HG03196 (cell line): ENCODE results near the gene RPS27.

ENCODE experiments used
- ATAC-seq: cut with Tn5 transposase; IDR thresholded peaks from one replicate; pipeline ENCODE4 v1.9.1; 2021; ENCODE audit not compliant: unreplicated experiment

Gene RPS27

DNA sequence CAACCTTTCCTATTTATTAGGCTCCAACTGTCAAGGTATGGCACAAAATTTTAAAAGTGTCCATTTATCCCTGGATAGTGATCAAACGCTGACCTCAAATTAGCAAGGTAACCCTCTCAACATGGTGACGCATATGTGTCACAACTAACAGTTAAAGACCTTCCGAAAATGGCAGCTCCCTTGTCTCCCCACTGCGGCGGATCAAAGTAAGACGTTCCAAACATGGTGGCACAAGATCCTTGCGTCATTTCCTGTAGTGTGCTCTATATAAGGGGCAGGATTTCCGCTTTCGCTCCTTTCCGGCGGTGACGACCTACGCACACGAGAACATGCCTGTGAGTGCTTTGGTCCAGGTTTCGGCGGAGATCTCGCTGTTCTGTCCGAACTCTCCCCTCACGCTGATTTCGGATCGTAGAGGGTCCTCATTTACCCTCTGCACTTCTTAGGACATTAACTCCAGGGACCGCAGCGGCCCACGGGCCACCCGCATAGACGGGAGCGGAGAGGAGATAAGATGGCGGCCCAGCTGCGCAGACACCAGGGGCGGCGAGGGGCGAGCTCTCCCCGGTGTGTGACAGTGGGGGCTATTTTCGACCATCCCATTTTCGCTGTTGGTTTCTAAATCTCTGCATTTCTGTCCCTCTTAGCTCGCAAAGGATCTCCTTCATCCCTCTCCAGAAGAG lies at the start of gene RPS27:
TSS of gene RPS27 (plus strand) at position 295 of the 683 bp plus-strand sequence. CDS start at position 330, 35 bp downstream.
- ATAC-seq: peak; percentile 76

DNA sequence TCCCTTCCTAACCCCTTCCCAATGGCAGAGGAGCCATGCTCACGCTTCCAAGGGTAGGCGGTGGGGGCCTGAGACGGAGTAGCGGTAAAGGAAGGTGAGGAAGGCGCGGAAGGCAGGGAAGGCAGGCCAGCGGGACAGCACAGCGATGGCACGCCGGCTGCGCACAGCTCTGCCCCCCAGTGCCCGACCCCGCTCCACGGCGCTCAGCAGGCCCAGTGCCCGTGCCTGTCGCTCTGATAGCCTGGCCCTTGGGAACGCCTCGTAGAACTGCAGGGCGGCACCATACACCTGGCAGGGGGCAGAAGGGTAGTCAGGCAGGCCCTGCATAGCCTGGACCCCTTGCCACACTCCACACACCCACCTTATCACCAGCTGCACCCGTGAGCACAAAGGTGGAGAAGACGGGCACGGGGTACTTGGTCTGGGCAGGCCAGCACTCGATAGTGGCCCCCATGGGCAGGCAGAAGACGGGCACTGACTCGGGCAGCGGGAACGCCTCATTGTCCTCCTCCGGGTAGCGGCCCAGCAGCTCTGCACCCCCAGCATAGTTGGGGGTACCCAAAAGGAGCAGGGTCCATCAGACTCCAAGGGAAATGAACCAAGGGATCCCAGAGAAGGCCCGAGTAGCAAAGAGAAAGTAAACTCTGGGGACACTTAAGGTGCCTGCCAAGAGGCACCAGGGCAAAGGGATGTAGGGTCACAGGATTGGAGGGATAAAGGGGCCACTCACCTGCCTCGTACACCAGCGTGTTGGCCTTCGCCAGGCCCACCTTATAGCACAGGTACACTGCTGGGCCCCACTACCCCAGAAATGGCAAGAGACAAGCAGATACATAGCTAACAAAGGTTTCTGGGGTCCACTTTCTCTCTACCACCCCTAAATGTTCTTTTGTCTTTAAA lies 48.5 kb upstream of the RPS27 start:
- no peak for ATAC-seq

DNA sequence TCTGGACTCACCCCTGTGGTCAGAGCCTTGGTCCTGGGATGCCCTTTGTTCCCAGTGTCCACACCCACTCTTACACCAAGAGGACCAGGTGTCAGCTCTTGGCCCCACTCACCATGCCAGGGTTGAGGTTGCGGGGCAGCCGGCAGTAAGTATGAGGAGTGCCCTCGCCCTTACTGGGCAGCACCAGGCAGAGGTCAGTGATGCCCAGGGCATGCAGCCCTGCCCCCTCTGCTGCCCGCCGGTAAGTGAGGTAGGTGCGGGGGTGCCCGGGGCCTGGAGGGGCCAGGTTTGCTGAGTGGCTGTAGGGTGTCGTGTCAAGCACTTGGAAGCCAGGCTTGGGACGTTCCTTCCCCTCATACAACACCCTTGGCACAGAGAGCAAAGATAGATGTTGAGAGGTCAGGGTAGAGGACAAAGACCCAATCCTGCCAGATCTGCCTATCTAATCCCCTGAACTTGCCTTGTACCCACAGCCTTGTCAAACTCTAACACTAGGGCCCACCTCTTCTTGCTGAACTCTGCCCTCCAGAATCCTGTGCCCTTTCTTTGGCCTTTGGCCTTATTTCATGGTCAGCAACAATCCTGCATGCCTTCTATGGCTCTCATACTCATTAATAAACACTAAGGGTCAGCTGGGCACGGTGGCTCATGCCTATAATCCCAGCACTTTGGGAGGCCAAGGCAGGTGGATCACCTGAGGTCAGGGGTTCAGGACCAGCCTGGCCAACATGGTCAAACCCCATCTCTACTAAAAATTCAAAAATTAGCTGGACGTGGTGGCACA lies 47.6 kb upstream of the RPS27 start:
- no peak for ATAC-seq

DNA sequence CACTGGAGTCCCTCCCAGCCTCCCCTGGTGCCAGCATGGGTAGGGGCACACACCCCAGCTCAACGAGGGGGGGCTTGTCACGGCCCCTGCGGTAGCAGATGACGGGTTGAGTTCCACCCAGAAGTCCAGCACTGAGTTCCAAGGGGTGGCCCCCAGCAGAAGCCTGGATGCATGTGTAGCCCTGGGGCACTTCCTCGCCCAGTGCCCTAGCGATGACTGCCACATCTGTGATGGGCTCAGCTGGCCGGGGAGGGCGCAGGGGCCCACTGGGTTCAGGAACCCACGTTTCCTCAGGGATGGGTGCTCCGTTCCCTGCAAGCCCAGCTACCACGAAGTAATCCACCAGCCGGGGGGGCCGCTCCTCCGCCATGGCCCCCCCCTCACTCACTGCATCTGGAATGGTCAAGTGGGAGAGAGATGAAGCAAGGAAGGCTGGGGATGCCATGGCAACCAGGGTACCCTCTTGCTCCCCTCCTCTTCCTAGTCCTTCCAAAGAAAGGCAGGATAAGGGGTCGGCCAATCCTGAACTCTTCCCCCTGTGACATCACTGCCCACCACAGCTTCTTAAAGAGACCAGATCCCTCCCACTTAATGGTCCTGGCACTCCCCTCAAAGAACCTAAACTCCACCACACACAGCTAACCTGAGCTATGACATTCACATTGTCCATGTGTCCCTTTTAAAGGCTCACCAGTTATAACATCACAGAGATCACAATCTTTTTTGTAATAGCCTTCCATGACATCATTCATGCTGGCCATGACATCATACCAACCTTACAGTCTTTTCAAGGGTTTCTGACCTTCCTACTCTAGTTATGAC lies 46.3 kb upstream of the RPS27 start:
- no peak for ATAC-seq

DNA sequence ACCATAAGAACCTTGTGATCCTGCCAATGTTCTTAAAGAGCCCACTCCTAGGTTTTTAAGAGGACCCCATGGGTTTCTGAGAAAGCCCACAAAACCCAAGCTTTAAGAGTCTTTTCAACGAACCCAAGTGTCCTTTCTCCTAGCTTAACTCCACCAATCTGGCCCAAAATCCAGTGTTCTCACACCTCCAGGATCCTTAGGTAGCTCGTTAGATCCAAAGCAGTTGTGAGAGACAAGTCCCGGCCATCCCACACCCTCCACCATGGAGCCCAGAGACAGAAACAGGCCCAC lies 45.8 kb upstream of the RPS27 start:
- ATAC-seq: no peak

DNA sequence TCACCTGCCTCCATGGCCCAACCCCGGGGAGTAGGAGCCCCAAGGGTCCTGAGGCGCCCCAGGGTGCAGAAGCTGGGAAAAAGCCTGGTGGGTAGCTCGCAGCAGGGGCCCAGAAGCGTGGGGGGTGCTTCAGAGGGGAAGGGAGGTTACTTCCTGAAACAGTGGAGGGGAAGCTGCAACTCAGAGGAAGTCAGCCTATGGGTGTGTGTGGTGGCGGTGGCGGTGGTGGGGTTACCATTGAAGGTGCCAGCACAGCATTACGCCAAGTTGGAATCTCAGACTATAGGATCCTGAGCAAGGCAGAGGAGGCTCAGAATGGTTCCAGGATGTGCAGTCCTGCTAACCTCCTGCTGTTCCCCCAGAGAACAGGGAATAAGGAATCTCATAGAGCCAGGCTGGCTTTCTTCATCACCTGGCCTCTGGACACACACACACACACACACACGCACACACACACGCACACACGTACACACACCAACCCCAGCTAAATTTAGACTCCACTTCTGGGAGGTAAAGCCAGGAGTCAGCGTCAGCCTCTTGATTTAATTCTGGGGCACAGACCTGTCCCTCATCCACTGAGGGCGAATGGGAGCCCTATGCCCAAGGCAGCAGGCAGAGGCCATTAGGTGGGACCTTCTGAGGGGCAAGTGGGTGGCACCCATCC lies 45.3 kb upstream of the RPS27 start:
- ATAC-seq: peak; percentile 21

DNA sequence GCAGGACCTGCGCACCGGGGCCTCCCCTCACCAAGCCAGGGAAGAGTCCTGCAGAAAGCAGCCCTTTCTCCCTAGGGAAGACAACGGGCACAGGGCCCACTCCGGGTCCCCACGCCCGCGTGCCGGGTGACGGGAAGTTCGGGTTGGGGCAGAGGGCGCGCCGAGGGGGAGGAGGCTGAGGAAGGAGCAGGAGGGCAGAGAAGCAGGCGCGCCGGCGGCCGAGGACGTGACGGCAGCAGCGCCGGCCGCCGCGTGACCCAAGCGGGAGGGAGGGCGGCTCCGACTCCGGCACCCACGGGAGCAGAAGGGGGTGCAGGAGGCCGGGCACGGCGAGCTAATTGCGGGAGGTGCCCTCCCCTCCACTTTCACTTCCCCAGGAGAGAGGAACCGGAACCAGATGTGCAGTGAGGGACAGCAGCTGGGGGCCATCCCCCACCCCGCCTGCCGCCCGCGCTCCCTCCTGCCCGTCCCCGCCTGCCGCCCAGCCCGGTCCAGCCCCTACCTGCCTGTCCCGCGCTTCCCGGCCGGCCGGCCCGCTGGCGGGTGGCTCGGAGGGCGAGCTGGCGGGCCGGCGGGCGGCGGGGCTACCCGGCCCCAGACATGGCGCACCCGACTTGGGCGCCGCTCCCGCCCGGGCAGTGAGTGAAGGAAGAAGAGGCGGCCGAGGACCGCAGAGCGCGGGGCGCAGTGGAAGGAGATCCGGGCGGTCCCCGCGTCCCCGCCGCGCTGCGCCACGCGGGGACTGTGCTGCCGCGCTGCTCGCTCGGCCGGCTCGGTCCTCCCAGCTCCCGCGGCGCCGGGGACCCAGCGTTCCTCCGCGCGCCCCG lies 44.6 kb upstream of the RPS27 start:
- peak; percentile 60 for ATAC-seq

DNA sequence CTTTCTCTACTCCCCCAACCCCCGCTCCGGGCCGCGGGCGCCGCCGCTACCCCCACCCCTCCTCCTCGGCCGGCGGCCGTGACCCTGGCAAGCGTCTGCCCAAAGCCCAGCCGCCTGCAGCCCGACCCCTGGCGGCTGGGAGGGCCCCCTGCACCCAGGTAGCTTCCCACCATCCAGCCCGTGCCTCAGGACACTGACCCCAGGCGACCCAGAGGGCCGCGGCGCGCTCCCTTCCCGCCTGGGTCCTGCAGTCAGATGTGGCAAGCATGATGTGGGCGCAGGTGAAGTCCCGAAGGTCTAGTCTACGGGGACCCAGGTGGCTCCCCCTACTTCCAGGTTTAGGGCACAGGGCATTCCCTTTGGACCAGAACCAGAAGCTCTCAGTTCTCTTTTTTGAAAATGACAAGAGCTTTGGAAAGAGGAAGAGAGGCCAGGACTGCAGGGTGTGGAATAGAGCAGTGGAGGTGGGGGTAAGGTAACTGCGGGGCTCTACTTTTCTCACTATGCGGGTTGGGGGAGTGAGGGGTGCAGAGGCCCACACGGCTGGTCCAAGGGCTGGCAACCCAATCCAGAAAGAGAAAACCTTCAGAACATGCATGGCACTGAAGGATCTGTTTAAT lies 43.8 kb upstream of the RPS27 start, which contains the start of gene DENND4B:
TSS of gene DENND4B (minus strand) at position 97 of the 620 bp plus-strand sequence. CDS start 2,344 bp downstream, outside the sequence.
- ATAC-seq: peak; percentile 58

DNA sequence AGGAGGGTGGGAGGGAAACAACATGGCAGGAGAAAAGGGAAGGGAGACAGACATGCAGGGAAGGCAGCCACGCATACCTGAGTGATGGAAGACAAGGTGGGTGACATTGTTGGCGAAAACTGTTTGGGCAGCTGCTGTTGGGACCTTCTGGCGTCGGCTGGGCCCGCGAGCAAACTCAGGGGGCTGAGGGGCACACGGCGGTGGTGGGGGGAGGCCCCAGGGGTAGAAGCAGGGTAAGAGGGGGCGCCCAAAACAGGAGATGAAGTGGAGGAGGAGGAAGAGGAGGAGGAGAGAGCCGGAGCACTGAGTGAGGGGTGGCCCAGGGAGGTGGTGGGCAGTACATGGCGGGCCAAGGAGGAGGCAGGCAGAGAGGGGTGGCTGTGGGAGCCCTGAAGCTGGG lies 39.4 kb upstream of the RPS27 start:
- no peak for ATAC-seq

DNA sequence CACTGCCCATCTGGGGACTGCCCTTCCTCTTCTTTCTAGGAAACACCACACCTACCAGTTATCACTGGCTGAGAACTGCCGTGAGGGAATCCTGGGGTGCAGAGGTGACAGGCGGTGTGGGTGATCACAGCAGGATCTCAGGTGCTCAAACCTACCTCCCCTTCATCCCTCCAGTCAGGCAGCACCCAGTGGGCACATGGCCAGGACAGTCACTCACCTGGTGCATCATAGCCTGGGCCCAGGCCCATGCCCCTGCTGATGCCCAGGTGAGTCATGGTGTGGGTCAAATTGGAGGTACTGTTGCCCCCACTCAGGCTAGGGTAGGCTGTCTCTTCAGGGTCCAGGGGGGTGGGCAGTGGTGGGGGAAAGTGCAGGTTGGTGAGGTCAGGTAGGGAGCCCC lies 38.8 kb upstream of the RPS27 start:
- no peak for ATAC-seq

DNA sequence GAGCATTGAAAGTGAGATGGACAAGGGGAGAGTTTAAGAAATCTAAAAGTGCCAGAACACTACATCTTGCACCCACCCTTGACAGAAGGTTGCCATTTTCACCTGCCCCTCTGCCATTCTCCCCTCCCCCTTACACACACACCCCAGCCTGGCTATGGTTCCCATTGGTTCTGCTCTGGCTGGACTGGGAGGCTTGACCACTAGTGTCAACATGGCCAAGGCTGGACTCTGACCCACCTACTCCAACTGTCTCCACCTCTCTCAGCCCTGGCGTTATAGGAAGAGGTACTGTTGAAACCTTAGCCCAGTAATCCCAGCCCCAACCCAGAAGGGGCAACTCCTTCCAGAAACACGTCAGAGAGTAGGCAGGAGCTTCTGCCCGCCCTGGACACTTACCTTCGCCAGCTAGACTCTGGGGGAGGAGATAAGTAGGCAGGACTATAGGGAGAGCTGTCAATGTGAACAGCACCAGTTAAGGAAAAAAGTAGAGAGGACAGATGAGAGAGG lies 36.6 kb upstream of the RPS27 start:
- no peak for ATAC-seq

DNA sequence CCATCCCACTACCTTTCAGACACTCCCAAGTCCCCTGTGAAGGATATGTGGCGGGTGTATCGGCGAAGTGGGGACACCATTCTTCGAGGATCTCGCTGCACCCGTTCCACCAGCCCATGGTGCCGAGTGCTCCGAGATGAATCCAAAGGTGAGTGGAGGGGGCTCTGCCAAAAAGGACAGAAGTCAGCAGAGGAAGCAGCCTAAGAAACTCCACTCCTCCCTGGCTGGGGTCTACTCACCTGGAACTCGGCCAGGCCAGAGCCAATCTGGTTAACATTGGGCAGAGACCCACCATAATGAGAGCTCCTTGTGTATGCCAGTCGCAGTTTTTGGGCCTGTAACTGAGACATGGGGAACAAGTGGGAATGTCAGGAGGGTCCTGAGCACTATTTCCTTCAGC lies 35.7 kb upstream of the RPS27 start:
- no peak for ATAC-seq

DNA sequence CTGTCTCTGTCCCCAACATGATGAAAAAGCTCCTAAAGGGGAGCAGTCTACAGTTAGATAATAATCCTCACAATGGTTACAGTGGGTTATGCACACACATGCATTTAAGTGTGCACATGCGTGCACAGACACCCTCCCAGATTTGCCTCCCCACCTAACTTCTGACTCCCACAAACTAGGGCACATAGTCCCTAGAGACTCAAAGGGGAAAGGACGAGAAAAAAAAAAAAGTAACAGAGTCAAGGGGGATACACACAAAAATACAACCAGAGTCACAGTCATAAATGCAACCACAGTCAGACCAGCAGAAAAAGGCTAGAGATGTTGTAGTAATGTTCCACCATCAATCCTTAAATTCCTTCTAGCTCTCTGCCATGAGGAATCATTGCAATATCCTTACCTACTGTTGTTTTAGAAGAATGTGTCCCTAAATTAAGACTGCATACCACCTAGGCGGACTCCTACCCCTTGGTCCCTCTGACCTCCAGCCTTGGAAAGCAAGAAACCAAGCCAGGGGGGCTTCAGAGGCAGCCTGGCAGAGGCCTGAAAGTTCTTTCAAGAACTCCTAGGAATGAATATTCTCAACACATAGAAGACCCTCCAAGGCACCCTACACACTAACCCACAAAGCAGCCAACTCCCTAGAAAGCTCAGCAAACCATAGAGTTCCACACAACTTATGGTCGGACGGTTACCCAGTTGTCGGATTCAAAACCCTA lies 33.4 kb upstream of the RPS27 start:
- ATAC-seq: no peak

DNA sequence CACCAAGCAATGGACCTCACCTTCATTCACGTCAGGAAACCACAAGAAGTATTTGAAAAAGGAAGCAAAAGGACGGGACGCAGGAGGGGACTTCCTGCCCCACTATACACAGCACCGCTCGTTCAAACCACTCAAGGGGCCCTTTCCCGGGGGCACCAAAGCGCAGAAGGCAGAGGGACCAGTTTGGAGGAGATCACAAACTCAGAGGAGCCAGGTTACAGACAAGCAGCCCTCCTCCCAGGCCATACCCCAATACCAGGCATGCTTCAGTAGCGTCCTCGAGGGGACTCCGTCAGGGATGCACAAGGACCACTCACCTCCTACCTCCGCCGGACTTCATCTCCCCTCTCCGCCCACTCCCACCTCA lies 32.8 kb upstream of the RPS27 start:
- ATAC-seq: no peak

DNA sequence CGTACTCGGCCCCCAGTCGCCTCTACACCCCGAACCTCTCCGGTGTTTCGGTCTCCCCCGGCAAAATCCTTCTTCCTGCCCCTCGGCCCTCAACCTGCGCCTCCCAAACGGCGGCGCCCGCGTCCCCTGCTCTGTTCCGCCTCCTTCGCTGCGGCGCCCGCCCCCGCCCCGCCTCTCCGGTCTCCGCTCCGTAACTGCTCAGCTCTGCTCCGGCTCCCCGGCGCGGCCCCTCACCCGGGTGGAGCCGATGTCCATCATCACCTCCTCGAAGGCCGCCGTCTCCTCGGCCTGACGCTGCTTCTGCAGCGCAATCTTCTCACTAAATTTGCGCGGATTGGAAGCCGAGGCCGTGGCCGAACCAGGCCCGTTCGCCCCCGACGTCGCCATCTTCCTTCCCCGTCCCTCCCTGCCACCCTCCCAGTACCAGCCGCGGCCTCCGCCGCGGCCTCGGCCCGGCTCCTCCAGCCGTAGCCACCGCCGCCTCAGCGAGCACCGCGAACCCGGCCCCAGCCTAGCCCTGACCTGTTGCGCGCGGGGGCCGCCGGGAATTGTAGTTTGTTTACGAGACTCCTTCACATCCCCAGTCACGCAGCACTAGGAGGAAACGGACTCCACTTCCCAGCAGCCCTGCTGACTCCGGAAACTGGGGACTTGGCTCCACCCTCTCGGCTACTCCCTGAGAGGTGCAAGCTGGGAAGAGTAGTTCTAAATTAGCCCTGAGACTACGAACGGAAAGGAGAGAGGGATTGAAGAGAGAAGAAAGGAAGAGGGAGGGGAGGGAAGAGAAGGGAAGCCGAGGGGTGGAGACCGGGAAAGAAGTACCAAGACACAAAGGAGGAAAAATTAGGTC lies 32.2 kb upstream of the RPS27 start, which contains the start of gene CRTC2:
TSS of gene CRTC2 (minus strand) at position 502 of the 850 bp plus-strand sequence. CDS start at position 387, 115 bp downstream.
- ATAC-seq: peak; percentile 78

DNA sequence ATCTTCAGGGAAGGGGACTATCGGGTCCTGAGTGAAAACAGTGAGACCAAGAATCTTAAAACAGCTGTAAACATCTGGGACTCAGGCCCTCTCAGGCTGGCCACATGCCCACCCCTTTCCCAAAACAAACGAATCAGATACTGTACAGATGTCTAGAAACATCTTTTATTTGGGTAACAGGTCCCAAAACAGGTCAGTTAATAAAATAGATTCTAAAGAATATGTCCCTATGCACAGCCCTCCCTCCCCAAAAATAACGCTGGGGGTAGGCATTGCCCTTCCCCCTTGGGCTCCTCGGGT lies 31.7 kb upstream of the RPS27 start:
- ATAC-seq: no peak

DNA sequence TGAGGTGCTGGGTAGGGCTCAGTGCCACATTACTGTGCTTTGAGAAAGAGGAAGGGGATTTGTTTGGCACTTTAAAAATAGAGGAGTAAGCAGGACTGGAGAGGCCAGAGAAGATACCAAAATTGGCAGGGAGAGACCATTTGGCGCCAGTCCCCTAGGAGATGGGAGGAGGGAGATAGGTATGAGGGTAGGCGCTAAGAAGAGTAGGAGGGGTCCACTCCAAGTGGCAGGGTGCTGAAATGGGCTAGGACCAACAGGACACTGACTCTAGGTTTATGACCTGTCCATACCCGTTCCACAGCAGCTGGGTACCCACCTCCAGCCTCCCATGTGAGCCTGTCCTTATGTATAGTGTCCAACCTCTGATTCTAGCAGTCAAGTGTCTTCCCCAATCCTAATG lies 31.1 kb upstream of the RPS27 start:
- no peak for ATAC-seq
